T-helper 1 cell treated with Interleukin-12 subunit alpha and Interleukin-12 subunit beta and Interleukin-4 antibody, amounts not matched to agents 30 μg/mL and 1 μg/mL, for 36 hours (primary cell): ENCODE measurements around the gene PSMA2.
"Not testable (repeated sequence)": the region's sequence is repeated elsewhere in the genome, so short reads cannot be mapped to it uniquely, and the experiment has no call there.

Source experiments
- H3K27ac Mint-ChIP-seq: one replicate; pipeline ENCODE4 v1.8.0; 2021; ENCODE audit warnings: mild to moderate bottlenecking, mixed read lengths
- H3K27me3 Mint-ChIP-seq: one replicate; pipeline ENCODE4 v1.8.0; 2021; ENCODE audit warnings: low read depth, mixed read lengths
- H3K36me3 Mint-ChIP-seq: one replicate; pipeline ENCODE4 v1.8.0; 2021; ENCODE audit warnings: low read depth, mixed read lengths
- H3K4me1 Mint-ChIP-seq: one replicate; pipeline ENCODE4 v1.8.0; 2021; ENCODE audit warnings: low read depth, mixed read lengths
- H3K4me3 Mint-ChIP-seq: one replicate; pipeline ENCODE4 v1.8.0; 2021; ENCODE audit warnings: mild to moderate bottlenecking, moderate library complexity, mixed read lengths
- H3K9me3 Mint-ChIP-seq: one replicate; pipeline ENCODE4 v1.8.0; 2021; ENCODE audit warnings: mixed read lengths

PSMA2 gene

DNA sequence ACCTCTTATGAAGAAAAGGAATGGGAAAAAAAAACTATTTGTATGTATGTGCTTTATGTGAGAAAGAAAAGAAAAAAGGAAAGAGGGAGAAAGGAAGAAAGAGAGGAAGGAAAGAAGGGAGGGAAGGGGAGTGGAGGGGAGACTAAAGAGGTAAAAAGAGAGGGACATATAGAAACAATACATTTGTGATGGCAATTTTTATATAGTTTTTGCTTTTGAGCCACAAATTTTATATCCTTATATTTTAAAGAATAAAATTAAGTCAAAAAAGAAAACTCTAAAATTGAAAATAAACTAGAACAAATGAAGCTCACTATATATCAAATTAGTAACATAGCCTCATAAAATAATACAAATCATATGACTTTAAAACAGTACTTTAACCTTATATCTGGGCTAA, 31.1 kb downstream of the PSMA2 start:
- Mint-ChIP-seq H3K36me3 (peaks cover 1% of the 10 kb centered on the region), H3K4me1 (no peaks in the 10 kb centered on the region), H3K27me3 (peaks cover 31% of the 10 kb centered on the region), H3K4me3 (no peak overlapping the region), H3K9me3 (no peaks in the 10 kb centered on the region), H3K27ac (no peak overlapping the region)

DNA sequence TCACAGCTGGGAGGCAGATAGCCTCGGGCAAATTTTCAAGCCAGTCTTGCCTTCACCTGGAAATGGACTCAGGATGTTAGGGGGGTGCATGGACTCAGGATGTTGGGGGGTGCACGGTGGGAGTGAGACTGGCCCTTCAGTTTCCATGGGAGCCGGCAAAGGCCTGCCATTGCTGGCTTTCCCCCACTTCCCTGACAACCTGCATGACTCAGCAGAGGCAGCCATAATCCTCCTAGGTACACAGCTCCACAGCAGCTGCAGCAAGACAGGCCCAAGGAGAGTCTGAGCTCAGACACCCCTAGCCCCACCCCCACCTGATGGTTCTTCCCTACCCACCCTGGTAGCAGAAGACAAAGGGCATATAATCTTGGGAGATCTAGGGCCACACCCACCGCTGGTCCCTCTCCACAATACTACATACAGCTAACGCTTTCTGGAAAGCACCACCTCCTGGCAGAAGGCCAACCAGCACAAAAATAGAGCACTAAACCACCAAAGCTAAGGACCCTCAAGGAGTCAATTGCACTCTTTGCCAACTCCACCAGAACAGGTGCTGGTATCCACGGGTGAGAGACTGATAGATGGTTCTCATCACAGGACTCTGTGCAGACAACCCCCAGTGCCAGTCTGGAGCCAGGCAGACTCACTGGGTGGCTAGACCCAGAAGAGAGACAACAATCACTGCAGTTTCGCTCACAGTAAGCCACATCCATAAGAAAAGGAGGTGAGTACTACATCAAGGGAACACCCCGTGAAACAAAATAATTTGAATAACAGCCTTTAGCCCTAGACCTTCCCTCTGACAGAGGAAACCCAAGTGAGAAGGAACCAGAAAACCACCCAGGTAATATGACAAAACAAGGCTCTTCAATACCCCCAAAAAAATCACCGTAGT, 38.4 kb downstream of the PSMA2 start:
- Mint-ChIP-seq H3K36me3 (peaks cover 2% of the 10 kb centered on the region), H3K27me3 (peaks cover 31% of the 10 kb centered on the region), H3K4me3 (no peak overlapping the region), H3K9me3 (peaks cover 11% of the 10 kb centered on the region), H3K4me1 (peaks cover 9% of the 10 kb centered on the region), H3K27ac (no peak overlapping the region)

DNA sequence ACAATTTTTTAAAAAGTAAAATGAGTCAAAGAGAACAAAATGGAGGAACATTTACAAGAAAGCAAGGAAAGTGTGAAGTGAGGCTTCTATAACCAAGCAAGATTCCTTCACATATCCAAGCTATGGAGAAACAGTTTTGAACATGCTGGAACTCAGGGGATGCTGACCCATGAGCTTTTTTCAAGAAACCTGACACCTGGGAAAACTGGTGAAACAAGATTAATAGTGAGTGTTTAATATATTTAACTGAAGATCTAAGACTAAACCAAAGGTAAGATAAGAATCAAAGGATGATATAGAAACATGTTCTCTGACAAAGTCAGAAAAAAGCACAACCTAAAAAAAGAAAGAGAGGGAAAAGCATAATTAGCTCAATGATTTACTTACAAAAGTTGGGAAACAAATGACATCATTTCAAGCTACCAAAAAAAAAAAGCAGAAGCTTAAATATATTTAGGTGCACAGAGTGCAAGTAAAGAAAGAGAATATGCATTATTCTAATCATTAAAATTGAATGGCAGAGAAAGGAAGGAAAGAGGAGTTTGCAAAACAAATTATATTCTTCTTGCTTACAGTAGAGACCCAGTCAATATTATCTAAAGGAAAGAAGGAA, 45.0 kb downstream of the PSMA2 start:
- Mint-ChIP-seq H3K27ac (no peak overlapping the region), H3K4me1 (peaks cover 20% of the 10 kb centered on the region), H3K27me3 (peaks cover 10% of the 10 kb centered on the region), H3K9me3 (no peaks in the 10 kb centered on the region), H3K4me3 (peak overlapping the region; percentile 9), H3K36me3 (no peaks in the 10 kb centered on the region)

DNA sequence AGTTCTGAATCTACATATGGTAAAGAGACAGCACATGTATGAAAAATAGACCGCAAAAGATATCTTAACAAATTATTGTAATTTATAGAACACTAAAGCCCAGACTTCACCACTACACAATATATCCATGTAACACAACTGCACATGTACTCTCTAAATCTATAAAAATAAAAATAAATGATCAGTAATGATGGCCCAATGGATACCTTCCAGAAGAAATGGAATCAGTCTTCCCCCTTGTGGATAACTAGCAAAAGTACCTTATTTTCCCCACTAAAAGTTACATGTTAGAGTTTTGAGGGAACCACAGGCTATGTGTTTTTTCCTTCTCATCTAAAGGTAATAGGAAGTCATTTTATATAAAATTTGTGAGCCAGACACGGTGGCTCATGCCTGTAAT, 45.8 kb downstream of the PSMA2 start:
- Mint-ChIP-seq H3K4me1 (peaks cover 20% of the 10 kb centered on the region), H3K36me3 (no peaks in the 10 kb centered on the region), H3K27ac (no peak overlapping the region), H3K4me3 (no peak overlapping the region), H3K9me3 (no peaks in the 10 kb centered on the region), H3K27me3 (peaks cover 10% of the 10 kb centered on the region)

DNA sequence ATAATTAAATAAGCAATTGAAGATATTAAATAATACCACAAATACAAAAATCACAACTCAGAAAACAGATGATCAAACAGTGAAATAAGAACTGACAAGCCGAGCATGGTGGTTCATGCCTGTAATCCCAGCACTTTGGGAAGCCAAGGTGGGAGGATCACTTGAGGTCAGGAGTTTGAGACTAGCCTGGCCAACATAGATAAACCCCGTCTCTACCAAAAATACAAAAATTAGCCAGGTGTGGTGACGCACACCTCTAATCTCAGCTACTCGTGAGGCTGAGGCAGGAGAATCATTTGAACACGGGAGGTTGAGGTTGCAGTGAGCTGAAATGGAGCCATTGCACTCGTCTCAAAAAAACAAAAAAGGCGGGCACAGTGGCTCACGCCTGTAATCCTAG, 46.8 kb downstream of the PSMA2 start:
- not testable (repeated sequence) for H3K9me3 Mint-ChIP-seq, H3K4me3 Mint-ChIP-seq, H3K36me3 Mint-ChIP-seq, H3K27ac Mint-ChIP-seq, H3K27me3 Mint-ChIP-seq
- H3K4me1 Mint-ChIP-seq: peaks cover 18% of the 10 kb centered on the region

DNA sequence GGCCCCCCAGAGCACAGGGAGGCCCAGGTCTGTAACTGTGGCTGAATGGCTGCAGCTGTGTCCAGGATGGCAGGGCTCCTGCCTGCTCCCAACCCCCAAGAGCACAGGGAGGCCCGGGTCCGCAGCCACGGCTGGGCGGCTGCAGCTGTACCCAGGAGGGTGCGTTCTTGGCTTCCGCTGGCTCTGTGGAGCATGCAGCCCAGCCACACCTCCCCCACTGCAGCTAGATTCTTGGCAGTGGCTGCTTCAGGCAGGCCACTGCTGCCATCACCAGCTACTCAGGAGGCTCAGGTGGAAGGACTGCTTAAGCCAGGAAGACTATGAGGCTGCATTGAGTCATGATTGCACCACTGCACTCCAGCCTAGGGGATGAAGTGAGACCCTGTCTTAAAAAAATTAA, 48.0 kb downstream of the PSMA2 start:
- Mint-ChIP-seq H3K36me3 (no peaks in the 10 kb centered on the region), H3K27ac (no peak overlapping the region), H3K4me1 (peaks cover 14% of the 10 kb centered on the region), H3K4me3 (no peak overlapping the region), H3K9me3 (no peaks in the 10 kb centered on the region), H3K27me3 (peaks cover 10% of the 10 kb centered on the region)

DNA sequence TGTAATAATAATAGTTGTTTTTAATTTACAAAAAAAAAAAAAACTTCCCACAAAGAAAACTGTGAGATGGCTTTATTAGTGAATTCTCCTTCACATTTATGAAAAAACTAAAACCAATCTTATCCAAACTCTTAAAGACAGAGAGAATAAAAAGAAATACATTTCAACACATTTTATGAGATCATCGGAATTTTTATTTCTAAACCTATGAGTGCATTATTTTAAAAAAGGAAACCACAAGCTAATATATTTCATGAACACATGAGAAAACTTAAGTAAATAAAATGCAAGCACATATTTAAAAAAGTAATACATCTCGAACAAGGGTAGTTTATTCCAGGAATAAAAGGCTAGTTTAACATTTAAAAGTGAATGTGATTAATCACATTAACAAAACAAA, 51.6 kb downstream of the PSMA2 start:
- H3K4me3 Mint-ChIP-seq: no peak overlapping the region
- H3K9me3 Mint-ChIP-seq: no peaks in the 10 kb centered on the region
- no peaks in the 10 kb centered on the region for H3K4me1 Mint-ChIP-seq
- H3K27me3 Mint-ChIP-seq: no peaks in the 10 kb centered on the region
- H3K27ac Mint-ChIP-seq: no peak overlapping the region
- no peaks in the 10 kb centered on the region for H3K36me3 Mint-ChIP-seq

DNA sequence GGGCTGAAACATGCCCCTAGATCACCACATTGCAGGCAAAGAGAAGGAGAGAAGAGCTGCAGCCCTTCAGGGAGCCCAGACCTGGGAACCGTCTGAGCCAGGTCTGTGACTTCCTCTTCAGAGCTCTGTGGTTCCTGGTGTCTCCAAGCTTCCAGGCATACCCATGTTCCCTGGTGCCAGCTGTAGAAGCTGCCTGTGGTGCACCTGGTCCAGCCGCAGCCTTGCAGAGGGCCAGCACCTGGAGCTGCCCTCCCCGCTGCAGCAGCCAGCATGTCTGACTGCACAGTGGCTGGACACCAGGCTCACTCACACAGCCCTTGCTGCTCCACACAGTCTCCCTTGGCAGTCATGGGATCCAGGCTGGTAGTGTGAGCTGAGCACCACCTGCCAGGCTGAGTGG, 53.7 kb downstream of the PSMA2 start:
- Mint-ChIP-seq H3K4me3 (no peak overlapping the region), H3K4me1 (no peaks in the 10 kb centered on the region), H3K27ac (no peak overlapping the region), H3K9me3 (no peaks in the 10 kb centered on the region), H3K36me3 (no peaks in the 10 kb centered on the region), H3K27me3 (no peaks in the 10 kb centered on the region)

DNA sequence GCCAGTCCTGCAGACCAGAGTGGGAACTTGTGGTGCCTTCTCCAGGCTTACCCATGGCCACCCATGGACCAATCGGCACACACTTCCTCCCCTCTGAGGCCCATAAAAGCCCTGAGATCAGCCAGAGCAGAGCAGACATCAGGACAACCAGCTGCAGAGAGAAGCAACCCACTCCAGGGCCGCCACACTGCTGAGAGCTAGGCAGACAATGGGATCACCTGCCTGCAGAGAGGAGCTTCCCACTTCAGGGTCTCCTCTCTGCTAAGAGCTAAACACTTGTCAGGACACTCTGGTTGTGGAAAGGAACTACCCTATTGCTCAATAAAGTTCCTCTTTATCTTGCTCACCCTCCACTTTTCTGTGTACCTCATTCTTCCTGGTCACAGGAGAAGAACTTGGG, 54.1 kb downstream of the PSMA2 start:
- Mint-ChIP-seq H3K4me3 (no peak overlapping the region), H3K36me3 (no peaks in the 10 kb centered on the region), H3K27ac (no peak overlapping the region), H3K4me1 (no peaks in the 10 kb centered on the region), H3K27me3 (no peaks in the 10 kb centered on the region), H3K9me3 (no peaks in the 10 kb centered on the region)

DNA sequence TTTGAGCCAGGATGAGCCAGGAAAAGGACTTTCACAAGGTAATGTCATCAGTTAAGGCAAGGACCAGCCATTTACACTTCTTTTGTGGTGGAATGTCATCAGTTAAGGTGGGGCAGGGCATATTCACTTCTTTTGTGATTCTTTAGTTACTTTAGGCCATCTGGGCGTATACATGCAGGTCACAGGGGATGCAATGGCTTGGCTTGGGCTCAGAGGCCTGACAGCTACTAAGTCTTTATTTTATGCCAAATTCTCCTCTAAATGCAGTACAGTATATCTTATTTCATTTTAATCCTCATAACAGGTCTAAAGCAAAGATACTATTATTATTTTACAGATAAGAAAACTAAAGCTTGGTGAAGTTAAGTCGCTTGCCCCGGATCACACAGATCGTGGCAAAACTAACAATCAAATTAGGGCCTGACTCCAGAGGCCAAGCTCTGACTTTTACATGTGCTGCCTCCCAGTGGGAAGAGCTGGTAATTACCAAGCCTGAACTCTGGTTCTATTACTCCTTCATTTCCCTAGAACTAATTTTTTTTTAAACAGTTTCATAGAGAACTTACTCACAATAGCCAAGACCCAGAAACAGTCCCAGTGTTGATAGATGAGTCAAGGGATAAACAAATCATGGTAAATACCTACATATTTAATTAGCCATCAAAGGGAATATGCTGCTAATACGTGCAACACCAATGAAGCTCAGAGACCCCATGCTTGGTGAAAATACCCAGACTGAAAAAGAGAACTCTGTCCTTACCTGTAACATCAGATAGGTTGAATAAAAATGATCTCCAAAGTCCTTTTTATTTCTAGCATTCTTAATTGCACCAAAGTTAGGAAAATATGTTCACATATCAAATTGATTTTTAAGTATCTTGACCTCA, 55.5 kb downstream of the PSMA2 start:
- no peaks in the 10 kb centered on the region for H3K27me3 Mint-ChIP-seq
- H3K27ac Mint-ChIP-seq: no peak overlapping the region

DNA sequence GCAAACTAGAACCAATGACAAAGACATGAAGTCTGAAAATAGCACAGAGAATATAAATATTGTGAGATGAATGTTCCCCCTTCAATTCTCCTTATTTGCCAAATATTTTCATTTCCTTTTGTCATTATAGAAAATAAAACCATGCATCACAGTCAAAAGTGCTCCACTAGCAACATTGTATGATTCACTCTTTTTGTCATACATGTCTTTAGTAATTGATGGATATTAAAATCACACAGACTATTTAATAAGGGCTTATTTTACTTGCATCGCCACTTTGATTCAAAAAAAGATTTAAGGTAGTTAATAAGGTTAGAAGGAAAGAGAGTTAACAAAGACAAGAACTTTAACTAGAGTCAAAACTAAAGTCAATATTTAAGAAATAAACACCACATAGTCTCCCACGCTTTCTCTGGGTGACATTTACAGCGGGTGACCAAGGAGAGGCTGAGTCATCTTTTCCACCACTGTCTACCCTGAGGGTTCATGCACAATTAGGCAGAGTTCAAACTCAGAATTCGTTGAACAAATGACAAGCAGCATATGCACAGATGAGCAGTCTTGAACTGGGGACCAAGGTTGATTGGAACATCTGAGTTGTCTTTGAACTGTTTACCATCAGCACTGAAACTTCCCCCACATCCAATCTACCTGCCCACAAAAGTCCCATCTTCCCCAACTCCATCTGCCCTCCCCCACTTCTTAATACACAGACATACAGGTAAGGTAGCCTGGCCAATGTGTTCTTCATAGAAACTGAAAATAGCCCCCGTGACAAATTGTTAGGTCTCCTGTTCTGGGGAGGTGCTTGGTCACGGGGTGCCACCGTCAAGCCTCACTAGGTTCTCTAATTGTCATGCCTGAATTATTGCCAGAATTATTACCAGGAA, 62.6 kb downstream of the PSMA2 start:
- Mint-ChIP-seq H3K4me1 (peaks cover 14% of the 10 kb centered on the region), H3K9me3 (peaks cover 17% of the 10 kb centered on the region), H3K36me3 (peaks cover 3% of the 10 kb centered on the region), H3K27me3 (no peaks in the 10 kb centered on the region), H3K4me3 (no peak overlapping the region), H3K27ac (peak overlapping the region; percentile 31)

More for the DNA sequence above, 55.5 kb downstream of the PSMA2 start:
- H3K36me3 Mint-ChIP-seq: no peaks in the 10 kb centered on the region
- no peaks in the 10 kb centered on the region for H3K4me1 Mint-ChIP-seq
- no peak overlapping the region for H3K4me3 Mint-ChIP-seq
- no peaks in the 10 kb centered on the region for H3K9me3 Mint-ChIP-seq

DNA sequence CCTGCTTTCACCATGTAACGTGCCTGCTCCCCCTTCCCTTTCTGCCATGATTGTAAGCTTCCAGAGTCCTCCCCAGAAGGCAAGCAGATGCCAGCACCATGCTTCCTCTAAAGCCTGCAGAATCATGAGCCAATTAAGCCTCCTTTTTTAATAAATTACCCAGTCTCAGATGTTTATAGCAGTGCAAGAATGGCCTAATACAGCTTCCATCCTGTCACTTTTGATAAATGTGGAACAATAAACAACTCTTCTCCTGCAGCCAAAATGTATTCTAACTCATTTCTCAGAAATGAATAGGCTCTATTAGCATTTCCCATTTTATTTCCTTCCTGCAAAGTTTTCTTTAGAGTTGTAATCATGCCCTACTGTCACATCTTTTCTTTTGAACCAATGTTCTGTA, 63.5 kb downstream of the PSMA2 start:
- Mint-ChIP-seq H3K27ac (no peak overlapping the region), H3K9me3 (peaks cover 25% of the 10 kb centered on the region), H3K36me3 (peaks cover 3% of the 10 kb centered on the region)

More for the DNA sequence above, 63.5 kb downstream of the PSMA2 start:
- Mint-ChIP-seq H3K27me3 (no peaks in the 10 kb centered on the region), H3K4me3 (no peak overlapping the region), H3K4me1 (peaks cover 14% of the 10 kb centered on the region)
